Caco-2 (cell line): ENCODE data around the gene GABRG3. TPM values are rescaled to one million over a fixed set of nuclear protein-coding genes. Genes with fewer than 3 reads are reported as not detected.

Experiments
- BruUV-seq: library from RNA; stranded (reverse); fragments of 400-500 nt; replicated peaks from 2 replicates; lab custom pipeline; 2021; lab: Mats Ljungman, UMichigan
- CTCF ChIA-PET: fragments of 300-600 bp; sonication (Branson Sonifier 250); formaldehyde crosslinking; loops from one replicate; lab custom pipeline; 2022; ENCODE audit warnings: antibody characterized with exemption; lab: Charles Lee
- POLR2A ChIA-PET: fragments of 300-600 bp; sonication (Branson Sonifier 250); formaldehyde crosslinking; loops from one replicate; lab custom pipeline; 2022; ENCODE audit warnings: antibody characterized with exemption; lab: Charles Lee
- DNase-seq, 2 experiments: peaks; one replicate each; pipeline versions ENCODE4 v3.0.0 to v3.0.0-alpha.2; 2020 to 2022
- H3K27me3 ChIP-seq: replicated peaks from 2 replicates; pipeline ENCODE4 v1.6.0; 2011; ENCODE audit warnings: low read length; ENCODE audit not compliant: control insufficient read depth, insufficient read depth
- H3K36me3 ChIP-seq: 2 replicates; pipeline ENCODE4 v1.5.1; 2011; ENCODE audit warnings: low read length; ENCODE audit not compliant: control insufficient read depth, insufficient read depth
- H3K4me1 ChIP-seq: fragments of 250-450 bp; sonication (Bioruptor Pico); 2 replicates; pipeline ENCODE4 v1.5.1; 2020; ENCODE audit warnings: mild to moderate bottlenecking
- H3K4me3 ChIP-seq: 2 replicates; pipeline ENCODE4 v1.5.1; 2011; ENCODE audit warnings: low read depth, mild to moderate bottlenecking, control low read depth, low read length
- H3K9me3 ChIP-seq: fragments of 250-450 bp; sonication (Bioruptor Pico); 2 replicates; pipeline ENCODE4 v1.5.1; 2020; ENCODE audit warnings: mild to moderate bottlenecking, moderate library complexity
- H3K27ac Mint-ChIP-seq: one replicate; pipeline ENCODE4 v1.8.0; 2022; ENCODE audit warnings: mixed read lengths; ENCODE audit not compliant: unreplicated experiment
- H3K27me3 Mint-ChIP-seq: one replicate; pipeline ENCODE4 v1.8.0; 2022; ENCODE audit warnings: mixed read lengths; ENCODE audit not compliant: insufficient read depth, unreplicated experiment
- H3K36me3 Mint-ChIP-seq: one replicate; pipeline ENCODE4 v1.8.0; 2022; ENCODE audit warnings: mild to moderate bottlenecking, mixed read lengths; ENCODE audit not compliant: insufficient read depth, unreplicated experiment
- H3K4me1 Mint-ChIP-seq: one replicate; pipeline ENCODE4 v1.8.0; 2022; ENCODE audit warnings: low read depth, mixed read lengths; ENCODE audit not compliant: unreplicated experiment
- H3K4me3 Mint-ChIP-seq: one replicate; pipeline ENCODE4 v1.8.0; 2022; ENCODE audit warnings: mild to moderate bottlenecking, moderate library complexity, mixed read lengths; ENCODE audit not compliant: unreplicated experiment
- H3K9me3 Mint-ChIP-seq: one replicate; pipeline ENCODE4 v1.8.0; 2022; ENCODE audit warnings: mixed read lengths; ENCODE audit not compliant: unreplicated experiment
- CTCF ChIP-seq, 2 experiments: fragments of 200-600 bp in 1 of 2; IDR thresholded peaks; 1 replicate in 1 of 2; 2 replicates in 1 of 2; pipeline versions ENCODE4 v1.5.1 to v1.8.0; 2011 to 2022; ENCODE audit warnings: antibody characterized with exemption in 1 of 2, control low read depth in 1 of 2, inconsistent platforms in 1 of 2, low read depth in 1 of 2, low read length in 1 of 2, mild to moderate bottlenecking in 1 of 2, moderate library complexity in 1 of 2; ENCODE audit not compliant: insufficient read depth in 1 of 2, severe bottlenecking in 1 of 2, unreplicated experiment in 1 of 2
- intact Hi-C: fragments of 100-400 bp; cut with micrococcal nuclease; formaldehyde crosslinking; loops from one replicate; pipeline ENCODE4 v1.10.0; 2022; ENCODE audit not compliant: unreplicated experiment
- total RNA-seq: library from RNA; stranded (reverse); gene quantifications from 2 replicates; pipeline ENCODE4 v1.2.3, GENCODE V29; 2022

The GABRG3 gene
- total RNA-seq, 1 experiment from 2014 or later = not detected

GRCh38 chr15:27448986-27449385 is 478.0 kb downstream of the GABRG3 start:
- Mint-ChIP-seq H3K4me3 (no peak overlapping the region), H3K27ac (no peak overlapping the region), H3K36me3 (no peaks in the 10 kb centered on the region), H3K9me3 (peaks cover 15% of the 10 kb centered on the region), H3K27me3 (peaks cover 7% of the 10 kb centered on the region), H3K4me1 (no peaks in the 10 kb centered on the region)
- no TSS peak for BruUV-seq
- no peak for TF ChIP-seq CTCF (IDR thresholded peaks at IDR 0.05; ENCODE audit: insufficient read depth in 1 of 2, low read depth in 1 of 2, low read length in 1 of 2, severe bottlenecking in 1 of 2, unreplicated experiment in 1 of 2)
- no peaks in the 10 kb centered on the region for H3K36me3 ChIP-seq
- intact Hi-C loops = no loop called here
- CTCF ChIA-PET = no interaction called here
- peaks cover 6% of the 10 kb centered on the region; the same call in 1 of the 2 replicates for H3K9me3 ChIP-seq
- no peak overlapping the region for H3K4me3 ChIP-seq
- POLR2A ChIA-PET = no interaction called here
- DNase-seq = no peak
- no peaks in the 10 kb centered on the region for H3K27me3 ChIP-seq
- H3K4me1 ChIP-seq = no peaks in the 10 kb centered on the region

- Mint-ChIP-seq H3K4me3 (no peak overlapping the region), H3K36me3 (no peaks in the 10 kb centered on the region), H3K4me1 (no peaks in the 10 kb centered on the region), H3K9me3 (peaks cover 15% of the 10 kb centered on the region), H3K27ac (no peak overlapping the region), H3K27me3 (peaks cover 7% of the 10 kb centered on the region)
- no peaks in the 10 kb centered on the region for H3K27me3 ChIP-seq
- no peak overlapping the region for H3K4me3 ChIP-seq
- no peaks in the 10 kb centered on the region for H3K36me3 ChIP-seq
- POLR2A ChIA-PET = no interaction called here
- DNase-seq = no peak
- intact Hi-C loops = no loop called here
- no peaks in the 10 kb centered on the region for H3K4me1 ChIP-seq
- no TSS peak for BruUV-seq
- CTCF ChIA-PET = no interaction called here
- peaks cover 6% of the 10 kb centered on the region; the same call in 1 of the 2 replicates for H3K9me3 ChIP-seq
- no peak for TF ChIP-seq CTCF (IDR thresholded peaks at IDR 0.05; ENCODE audit: insufficient read depth in 1 of 2, low read depth in 1 of 2, low read length in 1 of 2, severe bottlenecking in 1 of 2, unreplicated experiment in 1 of 2)
These were observed 479.0 kb downstream of the GABRG3 start for GRCh38 chr15:27449941-27450340.

GRCh38 chr15:27454281-27455075 is 483.5 kb downstream of the GABRG3 start:
- no peaks in the 10 kb centered on the region for H3K9me3 ChIP-seq
- ChIA-PET CTCF (no interaction called here), POLR2A (no interaction called here)
- BruUV-seq = no TSS peak
- no peak for TF ChIP-seq CTCF (IDR thresholded peaks at IDR 0.05; ENCODE audit: insufficient read depth in 1 of 2, low read depth in 1 of 2, low read length in 1 of 2, severe bottlenecking in 1 of 2, unreplicated experiment in 1 of 2)
- H3K36me3 ChIP-seq = no peaks in the 10 kb centered on the region
- peaks cover 10% of the 10 kb centered on the region for H3K27me3 Mint-ChIP-seq
- intact Hi-C loops = no loop called here
- DNase-seq = no peak
- H3K36me3 Mint-ChIP-seq = no peaks in the 10 kb centered on the region
- no peaks in the 10 kb centered on the region for H3K27me3 ChIP-seq
- H3K27ac Mint-ChIP-seq = no peak overlapping the region
- no peaks in the 10 kb centered on the region for H3K4me1 Mint-ChIP-seq
- no peaks in the 10 kb centered on the region for H3K4me1 ChIP-seq
- no peak overlapping the region for H3K4me3 ChIP-seq
- H3K9me3 Mint-ChIP-seq = no peaks in the 10 kb centered on the region
- no peak overlapping the region for H3K4me3 Mint-ChIP-seq
